A549 (cell line): ENCODE data around the gene MALRD1. TPM values are rescaled to one million over a fixed set of nuclear protein-coding genes. Genes with fewer than 3 reads are reported as not detected.

Experiments used
- ATAC-seq, 2 experiments: fragments of 200-7000 bp in 1 of 2; fragments of >200 bp in 1 of 2; cut with Nextera tagmentation in 1 of 2; cut with Tn5 transposase in 1 of 2; 3 replicates each; pipeline versions ENCODE4 v1.8.0 to v1.9.1; 2018 to 2020; ENCODE audit warnings: mild to moderate bottlenecking in 1 of 2, moderate library complexity in 1 of 2
- CTCF ChIA-PET: fragments of 300-600 bp; sonication (Branson Sonifier 250); formaldehyde crosslinking; extraction: SDS; loops from one replicate; lab custom pipeline; 2021; ENCODE audit warnings: antibody characterized with exemption, inconsistent platforms; lab: Yijun Ruan, JAX
- POLR2A ChIA-PET: fragments of 350-600 bp; formaldehyde crosslinking; extraction: SDS; loops from one replicate; lab custom pipeline; 2021; ENCODE audit warnings: antibody characterized with exemption, inconsistent platforms; lab: Yijun Ruan, JAX
- DNase-seq, 2 experiments: peaks; one replicate each; pipeline versions ENCODE4 v3.0.0 to v3.0.0-alpha.2; 2011 to 2016; ENCODE audit warnings: low read depth in 1 of 2, low spot score in 1 of 2
- FAIRE-seq: peaks from 2 replicates; lab custom pipeline; 2011; peaks lifted over from hg19 to GRCh38; lab: Jason Lieb, UNC
- H3K27ac ChIP-seq, 2 experiments: fragments of >200 bp; sonication (Bioruptor Twin); formaldehyde crosslinking; 3 replicates each; pipeline ENCODE4 v1.5.1; 2016 to 2017
- H3K4me1 ChIP-seq: fragments of >200 bp; sonication (Bioruptor Twin); formaldehyde crosslinking; 3 replicates; pipeline ENCODE4 v1.6.1; 2016
- H3K4me2 ChIP-seq: fragments of >200 bp; sonication (Bioruptor Twin); formaldehyde crosslinking; 3 replicates; pipeline ENCODE4 v1.6.1; 2016
- H3K4me3 ChIP-seq: fragments of >200 bp; sonication (Bioruptor Twin); formaldehyde crosslinking; 3 replicates; pipeline ENCODE4 v1.5.1; 2016
- H3K9me3 ChIP-seq: fragments of >200 bp; sonication (Bioruptor Twin); formaldehyde crosslinking; 3 replicates; pipeline ENCODE4 v1.6.1; 2016
- BCL3 ChIP-seq: fragments of >200 bp; sonication (Bioruptor Twin); formaldehyde crosslinking; IDR thresholded peaks from 3 replicates; pipeline ENCODE4 v1.6.1; 2016
- CHD2 ChIP-seq: fragments of 150-350 bp; IDR thresholded peaks from 2 replicates; pipeline ENCODE4 v1.6.1; 2014; ENCODE audit warnings: low read length; ENCODE audit not compliant: partially characterized antibody
- EHF ChIP-seq: fragments of 250-450 bp; sonication (Bioruptor Pico); IDR thresholded peaks from 2 replicates; pipeline ENCODE4 v1.5.0; 2020; ENCODE audit warnings: mild to moderate bottlenecking
- GATA3 ChIP-seq: IDR thresholded peaks from 2 replicates; pipeline ENCODE4 v1.6.1; 2012; ENCODE audit warnings: borderline replicate concordance
- HDAC2 ChIP-seq: fragments of 200-600 bp; sonication (generic); IDR thresholded peaks from 2 replicates; pipeline ENCODE4 v1.6.1; 2016
- HEYL ChIP-seq: fragments of 250-450 bp; sonication (Bioruptor Pico); IDR thresholded peaks from 2 replicates; pipeline ENCODE4 v1.8.0; 2021; ENCODE audit warnings: mild to moderate bottlenecking, moderate library complexity
- HMGXB4 ChIP-seq: fragments of 250-450 bp; sonication (Bioruptor Pico); IDR thresholded peaks from 2 replicates; pipeline ENCODE4 v1.5.0; 2021; ENCODE audit warnings: mild to moderate bottlenecking, moderate library complexity, borderline replicate concordance
- HOXB5 ChIP-seq: fragments of 250-450 bp; sonication (Bioruptor Pico); IDR thresholded peaks from 2 replicates; pipeline ENCODE4 v1.5.0; 2020; ENCODE audit warnings: mild to moderate bottlenecking, moderate library complexity
- JUNB ChIP-seq: fragments of >200 bp; sonication (Bioruptor Twin); formaldehyde crosslinking; IDR thresholded peaks from 2 replicates; pipeline ENCODE4 v1.6.1; 2016
- KDM5A ChIP-seq: fragments of 200-600 bp; sonication (generic); IDR thresholded peaks from 2 replicates; pipeline ENCODE4 v1.6.1; 2016; ENCODE audit warnings: antibody characterized with exemption, mild to moderate bottlenecking
- MAX ChIP-seq: IDR thresholded peaks from 2 replicates; pipeline ENCODE4 v1.6.1; 2012
- NPAS2 ChIP-seq: fragments of 250-450 bp; sonication (Bioruptor Pico); IDR thresholded peaks from 2 replicates; pipeline ENCODE4 v1.8.0; 2022; ENCODE audit warnings: mild to moderate bottlenecking, moderate library complexity, borderline replicate concordance
- NR3C1 ChIP-seq: fragments of >200 bp; sonication (Bioruptor Twin); formaldehyde crosslinking; IDR thresholded peaks from 3 replicates; pipeline ENCODE4 v1.6.1; 2017
- POLR2AphosphoS2 ChIP-seq: conservative IDR thresholded peaks from 2 replicates; pipeline ENCODE4 v1.6.1; 2012; ENCODE audit warnings: low read length, improper control_type of control experiment, inconsistent platforms
- RCOR1 ChIP-seq: fragments of 150-350 bp; IDR thresholded peaks from 2 replicates; pipeline ENCODE4 v1.6.1; 2014; ENCODE audit warnings: antibody characterized with exemption, low read length, low read depth
- RNF2 ChIP-seq: fragments of 200-600 bp; sonication (generic); IDR thresholded peaks from 2 replicates; pipeline ENCODE4 v1.6.1; 2016; ENCODE audit warnings: low read depth, mild to moderate bottlenecking, antibody characterized with exemption, moderate library complexity, borderline replicate concordance
- SREBF2 ChIP-seq: fragments of 450-650 bp; IDR thresholded peaks from 2 replicates; pipeline ENCODE4 v1.6.1; 2014; ENCODE audit warnings: mild to moderate bottlenecking, moderate library complexity
- USF2 ChIP-seq: fragments of 450-650 bp; IDR thresholded peaks from 2 replicates; pipeline ENCODE4 v1.6.1; 2014; ENCODE audit warnings: antibody characterized with exemption
- ZC3H11A ChIP-seq: fragments of 450-650 bp; IDR thresholded peaks from 2 replicates; pipeline ENCODE4 v1.6.1; 2014; ENCODE audit warnings: antibody characterized with exemption, mild to moderate bottlenecking
- ZNF302 ChIP-seq: fragments of 250-450 bp; sonication (Bioruptor Pico); IDR thresholded peaks from 2 replicates; pipeline ENCODE4 v1.9.0; 2021; ENCODE audit warnings: inconsistent platforms, mild to moderate bottlenecking, moderate library complexity
- WGBS: methylation state at CpG from one replicate; pipeline ENCODE4 v1.1.6; 2017; ENCODE audit errors: missing lambda C conversion rate; 5-methylcytosine and 5-hydroxymethylcytosine counted together
- polyA plus RNA-seq, 4 experiments: library from polyadenylated mRNA; depleted of rRNA in 3 of 4; stranded (reverse); fragments of >200 nt; fragmentation: RNase III in 1 of 4; extraction: RNeasy Plus Mini Kit Qiagen cat#74134 plus additional on column Dnase treatment in 1 of 4; gene quantifications; 2 replicates in 3 of 4; 3 replicates in 1 of 4; pipeline ENCODE4 v1.2.3, GENCODE V29; 2011 to 2017

Gene MALRD1
- polyA plus RNA-seq, 2 of the 4 experiments (the other 2 are of a cell fraction) = not detected

- TF ChIP-seq NPAS2 (CRISPR knock-in tag) (no peak), SREBF2 (no peak)
Observed at GRCh38 chr10:19021162-19021561, 27.4 kb upstream of the MALRD1 start (continued).

GRCh38 chr10:19024611-19025010 lies 24.0 kb upstream of the MALRD1 start:
- no peak overlapping the region for H3K4me3 ChIP-seq
- no peak overlapping the region for H3K27ac ChIP-seq
- H3K4me1 ChIP-seq = no peaks in the 10 kb centered on the region
- FAIRE-seq = no peak
- CTCF ChIA-PET = interaction anchor here (0.5 kb wide), 1 partner anchor 257 kb away, joined by 4 read pairs; no protein-coding TSS in a partner anchor
- WGBS = 8% methylated on average over 2 of the region's 2 CpGs
- POLR2A ChIA-PET = no interaction called here
- no peak for ATAC-seq
- no peaks in the 10 kb centered on the region for H3K9me3 ChIP-seq
- no peak for DNase-seq
- TF ChIP-seq RCOR1 = no peak
- TF ChIP-seq EHF (CRISPR knock-in tag) = no peak
- no peak for TF ChIP-seq ZC3H11A
- TF ChIP-seq GATA3 = no peak
- no peak for TF ChIP-seq CHD2
- TF ChIP-seq USF2 = no peak
- TF ChIP-seq HEYL (CRISPR knock-in tag) = no peak
- no peak for TF ChIP-seq HDAC2
- TF ChIP-seq MAX = no peak
- TF ChIP-seq KDM5A = no peak
- TF ChIP-seq HMGXB4 = no peak
- no peak for TF ChIP-seq ZNF302 (CRISPR knock-in tag)
- TF ChIP-seq NR3C1 = no peak
- TF ChIP-seq POLR2AphosphoS2 = no peak
- no peak for TF ChIP-seq BCL3
- H3K4me2 ChIP-seq = no peak overlapping the region

GRCh38 chr10:19031763-19032162 lies 16.8 kb upstream of the MALRD1 start:
- no peak overlapping the region for H3K27ac ChIP-seq
- ChIA-PET CTCF (no interaction called here), POLR2A (no interaction called here)
- no peaks in the 10 kb centered on the region for H3K9me3 ChIP-seq
- H3K4me3 ChIP-seq = no peak overlapping the region
- TF ChIP-seq HMGXB4 = no peak
- TF ChIP-seq BCL3 = no peak
- TF ChIP-seq NPAS2 (CRISPR knock-in tag) = no peak
- TF ChIP-seq JUNB = no peak
- no peak for TF ChIP-seq NR3C1
- no peak for TF ChIP-seq MAX
- TF ChIP-seq HOXB5 (CRISPR knock-in tag) = no peak
- no peak for TF ChIP-seq RNF2
- FAIRE-seq (no peak), DNase-seq (no peak), ATAC-seq (no peak)
- H3K4me1 ChIP-seq = no peaks in the 10 kb centered on the region
- 4% methylated on average over 2 of the region's 2 CpGs for WGBS
- H3K4me2 ChIP-seq = no peak overlapping the region
